GM19324 (cell line): ENCODE results near the gene CEBPE.

Experiments
- ATAC-seq: cut with Tn5 transposase; IDR thresholded peaks from one replicate; pipeline ENCODE4 v1.9.1; 2021; ENCODE audit warnings: mild to moderate bottlenecking, moderate library complexity; ENCODE audit not compliant: unreplicated experiment, low FRiP score

The CEBPE gene

DNA sequence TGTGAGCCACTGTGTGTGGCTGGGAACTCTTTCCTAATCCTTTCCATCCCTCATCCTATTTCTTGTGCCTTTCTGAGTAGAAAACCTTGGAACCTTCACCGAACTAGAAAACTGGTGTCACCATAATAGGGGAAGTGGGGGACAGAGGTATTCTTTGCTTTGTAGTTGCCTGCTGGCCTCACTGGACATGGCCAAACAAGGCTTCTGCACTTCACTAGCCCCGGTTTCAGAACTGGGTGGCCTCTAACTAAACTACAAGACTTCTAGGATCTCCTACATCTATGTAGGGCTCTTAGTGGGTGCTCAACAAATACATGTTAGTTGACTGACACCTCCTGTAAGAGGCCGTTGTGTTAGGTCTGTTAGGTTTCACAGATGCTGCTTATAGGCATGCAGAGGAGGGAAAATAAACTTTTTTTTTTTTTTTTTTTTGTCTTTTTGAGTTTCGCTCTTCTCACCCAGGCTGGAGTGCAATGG is 13.7 kb downstream of the CEBPE start:
- ATAC-seq: no peak

DNA sequence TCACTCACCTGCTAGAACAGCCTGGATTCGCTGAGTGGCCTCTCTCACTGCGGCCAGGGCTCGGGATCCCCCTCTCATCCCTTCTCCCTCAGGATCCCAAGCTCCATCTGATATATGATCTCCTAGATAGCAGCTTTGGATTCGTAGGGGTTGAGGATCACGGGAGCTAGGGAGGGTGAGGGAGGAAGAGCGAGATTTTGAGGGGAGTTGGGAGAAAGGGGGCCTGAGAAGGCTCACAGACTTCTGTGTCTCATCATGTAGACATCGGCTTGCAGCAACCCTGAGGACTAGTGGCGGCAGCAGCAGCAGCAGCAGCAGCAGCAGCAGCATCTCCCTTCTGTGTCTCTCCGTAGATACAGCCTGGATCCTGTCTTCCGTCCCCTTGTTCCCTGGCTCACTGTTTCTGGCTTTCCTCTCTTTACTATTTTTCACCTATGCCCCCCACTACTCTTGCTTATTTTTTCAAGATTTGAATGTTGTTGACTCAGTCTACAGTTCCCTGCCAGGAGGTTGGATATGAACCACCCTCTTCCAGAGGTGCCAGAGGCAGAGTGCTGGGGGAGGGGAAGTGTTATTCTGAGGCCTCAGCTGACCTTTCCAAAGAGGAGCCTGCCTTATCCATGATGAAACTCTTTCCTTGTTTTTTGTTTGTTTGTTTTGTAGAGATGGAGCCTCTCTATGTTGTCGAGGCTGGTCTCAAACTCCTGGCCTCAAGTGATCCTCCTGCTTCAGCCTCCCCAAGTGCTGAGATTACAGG is 14.3 kb downstream of the CEBPE start, which contains the start of gene CIROP:
Gene CIROP, minus strand, starts transcription at position 399 of the 757 bp plus-strand sequence. Its CDS starts 69 bp downstream, at position 330.
- no peak for ATAC-seq

DNA sequence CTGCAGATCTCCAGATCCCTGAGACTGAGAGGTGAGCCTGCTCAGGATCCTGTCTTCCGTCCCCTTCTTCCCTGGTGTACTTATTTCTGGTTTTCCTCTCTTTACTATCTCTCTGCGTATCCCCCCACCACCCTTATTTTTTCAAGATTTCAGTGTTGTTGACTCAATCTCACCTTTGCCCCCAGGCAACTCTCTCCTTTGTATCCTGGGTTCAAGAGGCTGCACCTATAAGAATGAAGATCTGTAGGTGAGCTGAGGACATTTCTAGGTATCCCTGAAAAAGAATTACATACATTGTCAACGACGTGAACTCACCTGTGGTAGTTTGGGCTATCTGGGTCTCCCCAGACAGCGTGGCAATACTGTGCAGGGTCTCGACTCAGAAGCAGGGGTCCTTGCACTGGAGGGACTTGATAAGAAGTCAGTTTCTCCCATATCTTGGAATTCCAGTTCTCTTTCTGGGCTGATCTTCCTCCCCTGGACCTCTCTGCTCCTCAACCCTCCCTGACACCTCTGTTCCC is 14.9 kb downstream of the CEBPE start:
- ATAC-seq: no peak

DNA sequence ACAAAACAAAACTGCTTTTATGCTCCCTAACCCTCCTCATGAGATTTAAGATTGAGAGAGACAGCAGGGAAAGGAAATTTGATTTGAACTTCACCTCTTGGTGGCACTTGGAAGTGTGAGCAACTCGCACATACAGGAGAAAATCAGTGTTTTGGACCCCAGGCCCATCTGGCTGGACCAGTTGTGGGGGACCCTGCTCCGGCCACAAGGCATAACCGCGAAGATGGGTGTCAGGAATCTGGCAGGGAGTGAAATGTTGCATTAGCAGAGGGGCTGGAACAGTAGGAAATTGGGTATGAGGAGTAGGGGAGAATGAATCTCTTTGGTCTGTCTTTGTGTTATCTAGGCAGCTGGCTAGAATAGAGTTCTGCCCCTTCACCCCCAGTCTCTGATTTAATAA is 15.5 kb downstream of the CEBPE start:
- no peak for ATAC-seq

GRCh38 chr14:23102801-23103200 is 16.3 kb downstream of the CEBPE start:
- ATAC-seq: no peak

DNA sequence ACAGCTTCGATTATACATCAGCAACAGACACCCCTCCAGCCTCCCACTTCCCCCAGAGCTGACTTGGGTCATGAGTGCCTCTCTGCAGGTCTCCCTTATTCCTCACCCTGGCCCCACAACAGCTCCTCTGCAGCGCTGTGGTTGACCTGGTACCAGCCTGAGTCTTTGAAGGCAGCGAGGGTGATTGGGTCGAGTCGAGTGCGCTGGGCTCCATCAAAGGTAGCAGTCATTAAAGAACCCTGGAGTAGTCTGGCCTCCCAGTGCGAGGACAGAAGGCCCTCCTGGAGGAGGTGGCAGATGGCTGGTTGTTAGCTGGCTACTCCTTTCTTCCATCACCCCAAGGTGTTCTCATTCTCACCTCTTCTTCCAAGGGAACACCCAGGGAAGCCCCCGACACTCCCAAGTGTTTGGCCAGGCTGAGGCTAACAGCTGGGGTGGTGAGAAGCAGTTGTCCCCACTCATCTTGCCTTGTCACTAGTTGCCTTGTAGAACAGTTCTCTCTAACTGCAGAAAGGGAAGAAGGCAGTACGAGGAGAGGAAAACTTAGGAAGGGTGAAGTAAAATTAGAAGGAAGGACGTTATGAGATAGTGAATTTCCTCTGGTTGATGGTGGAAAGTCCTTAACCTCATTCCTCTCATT is 16.9 kb downstream of the CEBPE start:
- ATAC-seq: no peak

DNA sequence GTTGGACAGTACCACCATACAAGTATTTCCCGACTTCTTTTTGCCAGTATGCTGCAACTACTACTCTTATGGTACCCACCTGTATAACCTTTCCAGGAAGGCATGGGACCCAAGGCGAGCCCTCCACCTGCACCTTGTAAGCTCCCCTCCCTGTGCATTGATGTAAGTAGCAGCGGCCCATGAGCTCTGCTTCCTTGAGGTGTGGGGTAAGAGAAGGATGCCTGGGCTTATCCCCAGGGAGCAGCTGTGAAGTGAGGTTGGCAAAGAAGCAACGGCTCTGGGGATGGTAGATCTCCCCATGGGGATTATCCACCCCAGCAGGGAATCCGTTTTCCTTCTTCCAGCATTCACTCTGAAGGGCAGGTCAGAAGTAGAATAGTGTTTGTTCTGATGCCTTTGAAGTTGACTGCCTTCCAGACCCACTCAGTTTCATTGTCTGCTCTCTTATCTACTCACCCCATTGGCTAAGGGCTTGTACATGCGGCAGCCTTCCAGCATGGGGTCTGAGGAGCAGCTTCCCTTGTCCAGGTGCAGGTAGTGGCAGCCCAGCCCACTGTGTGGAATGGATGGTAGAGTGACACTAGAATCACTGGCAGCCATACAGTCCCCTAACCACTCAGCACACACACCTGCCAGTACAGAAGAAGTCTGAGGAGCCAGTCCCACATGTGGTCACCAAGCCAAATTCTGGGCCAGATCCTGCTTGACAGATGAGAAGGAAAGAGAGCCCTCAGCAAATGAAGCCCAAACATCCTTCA is 17.7 kb downstream of the CEBPE start:
- no peak for ATAC-seq

GRCh38 chr14:23099212-23099861 is 19.7 kb downstream of the CEBPE start:
- no peak for ATAC-seq

DNA sequence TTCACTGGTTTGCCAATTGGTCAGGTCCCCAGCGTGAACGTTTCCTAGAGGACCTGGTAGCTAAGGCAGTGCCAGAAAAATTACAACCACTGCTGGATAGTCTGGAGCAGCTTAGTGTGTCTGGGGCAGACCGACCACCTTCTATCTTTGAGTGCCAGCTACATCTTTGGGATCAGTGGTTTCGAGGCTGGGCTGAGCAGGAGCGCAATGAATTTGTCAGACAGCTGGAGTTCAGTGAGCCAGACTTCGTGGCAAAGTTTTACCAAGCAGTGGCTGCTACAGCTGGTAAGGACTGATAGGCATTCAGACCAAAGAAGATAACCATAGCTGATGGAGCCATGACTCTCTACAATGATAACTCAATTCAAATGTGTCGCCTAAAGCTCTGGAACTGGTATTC is 21.3 kb downstream of the CEBPE start:
- no peak for ATAC-seq

GRCh38 chr14:23095196-23096108 is 23.6 kb downstream of the CEBPE start, which contains the start of gene C14orf119:
C14orf119 (plus strand) TSS chr14:23095505; CDS start chr14:23097659, 2,154 bp downstream.
- ATAC-seq: peak; percentile 96

DNA sequence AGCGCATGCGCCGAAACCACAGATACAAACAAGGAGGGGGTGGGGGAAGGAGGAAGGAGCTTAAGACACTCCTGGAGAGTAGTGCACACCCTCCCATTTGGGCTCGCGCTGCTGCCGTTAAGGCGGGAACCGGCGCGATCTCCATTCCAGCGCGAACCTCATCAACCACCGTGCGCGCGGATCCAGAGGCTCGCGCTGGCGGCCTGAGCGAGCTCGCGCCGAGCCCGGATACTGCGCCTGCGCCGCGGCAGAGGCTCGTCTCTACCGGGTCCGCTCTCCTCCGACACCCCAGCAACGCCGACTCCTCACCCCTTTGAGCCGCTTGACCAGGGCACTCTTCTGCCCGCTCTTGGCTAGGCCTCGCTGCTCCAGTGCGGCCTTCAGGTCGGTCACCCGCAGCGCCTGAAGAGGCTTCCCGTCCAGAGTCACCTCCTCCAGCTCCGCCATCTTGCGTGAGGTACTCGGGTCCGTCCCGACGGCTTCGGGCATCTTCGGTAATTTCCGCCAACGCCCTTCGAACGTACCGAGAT is 24.3 kb downstream of the CEBPE start, which contains the start of gene ACIN1:
Gene ACIN1, minus strand, starts transcription at position 471 of the 530 bp plus-strand sequence. Its CDS starts 24 bp downstream, at position 447.
- ATAC-seq: peak; percentile 34

GRCh38 chr14:23093991-23094665 is 24.9 kb downstream of the CEBPE start:
- no peak for ATAC-seq

- no peak for ATAC-seq
These were observed 25.5 kb downstream of the CEBPE start for GRCh38 chr14:23093526-23093925.

GRCh38 chr14:23093104-23093503 is 26.0 kb downstream of the CEBPE start:
- ATAC-seq: no peak

DNA sequence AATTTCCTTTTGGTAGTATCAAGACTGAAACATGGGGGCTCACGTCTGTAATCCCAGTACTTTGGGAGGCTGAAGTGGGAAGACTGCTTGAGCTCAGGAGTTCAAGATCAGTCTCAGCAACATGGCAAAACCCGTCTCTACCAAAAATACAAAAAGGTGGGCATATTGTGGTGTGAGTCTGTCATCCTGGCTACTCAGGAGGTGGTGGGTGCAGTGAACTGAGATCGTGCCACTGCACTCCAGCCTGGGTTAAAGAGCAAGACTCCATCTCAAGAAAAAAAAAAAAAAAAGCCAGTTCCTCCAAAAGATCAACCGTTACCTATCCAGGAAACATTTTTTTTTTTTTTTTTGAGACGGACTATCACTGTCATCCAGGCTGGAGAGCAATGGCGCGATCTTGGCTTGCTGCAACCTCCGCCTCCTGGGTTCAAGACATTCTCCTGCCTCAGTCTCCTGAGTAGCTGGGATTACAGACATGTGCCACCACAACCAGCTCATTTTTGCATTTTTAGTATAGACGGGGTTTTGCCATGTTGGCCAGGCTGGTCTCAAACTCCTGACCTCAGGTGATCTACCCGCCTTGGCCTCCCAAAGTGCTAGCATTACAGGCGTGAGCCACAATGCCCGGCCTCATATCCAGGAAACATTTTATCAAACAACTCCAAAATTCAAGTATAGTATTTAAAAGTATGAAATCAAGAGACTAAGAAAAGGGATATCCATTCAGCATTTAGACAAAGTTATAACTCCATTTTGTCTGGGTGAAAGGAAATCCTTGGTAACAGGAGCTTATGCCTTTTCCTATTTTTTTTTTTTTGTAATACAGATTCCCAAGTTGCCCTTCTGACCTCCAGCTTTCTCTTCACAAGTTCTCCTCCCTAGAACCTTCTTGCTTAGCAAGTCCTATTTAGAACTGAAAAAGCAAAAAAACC is 27.5 kb downstream of the CEBPE start:
- no peak for ATAC-seq

GRCh38 chr14:23090254-23090636 is 28.8 kb downstream of the CEBPE start:
- ATAC-seq: no peak

- no peak for ATAC-seq
These were observed 29.4 kb downstream of the CEBPE start for GRCh38 chr14:23089498-23090253.
